Cardiac septum (tissue), 1 donor: ENCODE results near the gene SLC43A1. TPM values are rescaled to one million over a fixed set of nuclear protein-coding genes. Genes with fewer than 3 reads are reported as not detected.

ENCODE experiments used
- DNase-seq: peaks from one replicate; pipeline ENCODE4 v3.0.0-alpha.2; 2020; ENCODE audit warnings: low spot score
- intact Hi-C: fragments of 100-400 bp; cut with DNase I; formaldehyde crosslinking; loops from one replicate; pipeline ENCODE4 v1.14.0; 2022
- total RNA-seq: library from RNA; stranded (reverse); fragmentation: NEBNext Ultra II Directional; extraction: Animal tissue kit (Norgen Biotek cat#: 25700); gene quantifications from one replicate; pipeline ENCODE4 v1.2.1, GENCODE V29; 2021
- donor health status: DM: no; HTN: no; CAD: no.

SLC43A1 gene
- total RNA-seq, 1 donor from 2014 or later = 2.0 TPM

GRCh38 chr11:57530596-57531507 lies 15.3 kb upstream of the SLC43A1 start, which contains the start of gene TIMM10:
TSS of gene TIMM10 (minus strand) at chr11:57530754. CDS start at chr11:57530189, 565 bp downstream.
- intact Hi-C loops = loop anchor here (5.0 kb wide), 1 partner anchor 194 kb away; the partner anchor contains the start of genes P2RX3 and SSRP1
- peak; percentile 98 for DNase-seq

DNA sequence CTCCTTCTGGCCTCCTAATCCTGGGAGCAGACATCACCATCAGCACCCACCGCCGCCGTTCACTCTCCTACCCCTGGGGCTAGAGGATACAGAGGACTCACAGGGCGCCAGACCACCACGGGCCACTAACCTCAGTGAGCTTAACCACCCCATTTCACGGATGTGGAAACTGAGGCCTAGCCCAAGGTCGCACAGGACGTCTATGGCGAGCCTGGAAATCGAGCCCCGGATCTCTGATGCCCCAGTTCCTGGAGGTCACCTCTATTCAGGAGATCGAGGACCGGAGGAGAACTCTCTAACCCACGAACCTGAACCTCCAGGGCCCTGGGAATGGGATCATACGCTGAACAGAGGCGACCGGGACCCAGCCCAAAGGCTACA lies 14.7 kb upstream of the SLC43A1 start:
- DNase-seq = no peak
- intact Hi-C loops = loop anchor here (5.0 kb wide), 1 partner anchor 193 kb away; the partner anchor contains the start of genes P2RX3 and SSRP1

DNA sequence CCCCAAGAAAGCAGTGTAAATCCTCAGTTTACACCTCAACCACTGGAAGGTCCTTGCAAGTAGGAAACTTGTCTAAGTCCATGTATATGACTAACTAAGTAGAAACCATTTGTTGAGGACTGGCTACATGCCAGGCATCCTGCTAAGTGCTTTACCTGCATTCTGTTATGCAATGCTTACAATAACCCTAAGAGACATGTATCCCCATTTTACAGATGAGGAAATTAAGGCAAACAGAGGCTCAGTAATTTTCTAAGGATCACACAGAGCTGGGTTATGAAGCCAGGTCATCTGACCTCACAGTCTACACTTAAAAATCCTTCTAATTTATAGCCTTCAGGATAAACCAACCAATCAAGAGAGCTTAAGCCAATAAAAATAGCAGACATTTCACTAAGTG lies 13.5 kb upstream of the SLC43A1 start:
- DNase-seq = no peak
- intact Hi-C loops = loop anchor here (5.0 kb wide), 1 partner anchor 182 kb away; no protein-coding TSS in a partner anchor

GRCh38 chr11:57527056-57527631 lies 11.6 kb upstream of the SLC43A1 start:
- peak; percentile 83 for DNase-seq
- intact Hi-C loops = loop anchor here (1.0 to 5.0 kb wide), 3 partner anchors 34 to 180 kb away; no protein-coding TSS in a partner anchor

GRCh38 chr11:57523419-57523818 lies 7.9 kb upstream of the SLC43A1 start:
- DNase-seq = no peak
- intact Hi-C loops = no loop called here

DNA sequence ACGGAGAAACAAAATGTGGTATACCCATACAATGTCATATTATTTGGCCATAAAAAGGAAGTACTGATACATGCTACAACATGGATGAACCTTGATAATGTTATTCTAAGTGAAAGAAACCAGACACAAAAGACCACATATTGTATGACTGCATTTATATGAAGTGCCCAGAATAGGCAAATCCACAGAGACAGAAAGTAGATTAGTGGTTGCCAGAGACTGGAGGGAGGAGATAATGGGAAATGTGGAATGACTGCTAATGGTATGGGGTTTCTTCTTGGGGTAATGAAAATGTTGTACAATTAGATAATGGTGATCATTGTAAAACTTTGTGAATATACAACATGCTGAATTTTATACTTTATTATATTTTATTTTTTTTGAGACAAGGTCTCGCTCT lies 5.6 kb upstream of the SLC43A1 start:
- intact Hi-C loops = no loop called here
- no peak for DNase-seq

DNA sequence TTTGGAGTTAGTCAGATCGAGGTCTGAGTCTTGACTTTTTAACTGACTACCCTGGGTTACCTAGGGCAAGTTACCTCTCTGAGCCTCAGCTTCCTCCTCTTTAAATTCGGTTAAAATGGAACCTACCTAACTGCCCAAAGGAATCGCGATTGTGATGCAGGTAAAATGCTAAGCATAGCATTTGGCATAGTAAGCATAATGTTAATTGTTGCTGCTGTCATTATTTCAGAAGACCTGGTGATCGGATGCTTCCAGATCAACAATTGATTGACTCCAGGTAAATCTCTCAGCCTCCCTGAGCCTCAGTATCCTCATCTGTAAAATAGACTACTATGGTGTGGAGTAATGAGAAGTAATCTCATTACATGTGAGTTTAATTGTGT lies 550 bp upstream of the SLC43A1 start:
- intact Hi-C loops = no loop called here
- DNase-seq = no peak

GRCh38 chr11:57514538-57515331 lies 767 bp downstream of the SLC43A1 start:
- intact Hi-C loops = no loop called here
- DNase-seq = peak; percentile 86

DNA sequence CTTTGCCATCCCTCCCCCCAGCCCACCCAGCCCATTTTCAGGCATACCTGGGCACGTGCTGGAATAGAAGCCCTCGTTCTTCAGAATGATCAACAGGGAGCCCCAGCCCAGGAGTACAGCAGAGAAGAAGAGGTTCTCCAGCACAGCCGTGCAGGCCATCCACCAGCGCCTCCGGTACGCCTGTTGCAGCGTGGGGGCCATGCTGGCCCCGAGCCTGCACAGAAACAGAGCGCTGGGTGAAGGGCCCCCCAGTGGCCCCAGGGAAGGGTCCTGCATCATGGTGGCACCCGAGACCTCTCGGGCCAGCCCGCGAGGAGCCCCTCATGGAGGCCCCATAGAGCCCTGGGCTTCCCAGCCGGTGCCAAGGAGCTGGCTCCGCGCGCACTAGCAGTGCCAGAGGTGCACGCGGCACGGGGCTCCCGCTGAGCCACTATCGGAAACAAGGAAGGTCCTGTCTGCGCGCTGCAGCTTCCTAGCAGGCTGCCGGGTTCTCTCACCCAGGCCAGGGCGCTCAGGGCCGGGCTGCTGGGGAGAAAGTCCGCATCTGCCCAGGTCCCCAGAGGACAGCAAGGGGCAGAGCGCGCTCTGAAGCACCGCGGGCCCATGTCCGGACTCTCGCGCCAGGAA lies 1.5 kb downstream of the SLC43A1 start:
- DNase-seq = peak; percentile 80
- intact Hi-C loops = no loop called here

DNA sequence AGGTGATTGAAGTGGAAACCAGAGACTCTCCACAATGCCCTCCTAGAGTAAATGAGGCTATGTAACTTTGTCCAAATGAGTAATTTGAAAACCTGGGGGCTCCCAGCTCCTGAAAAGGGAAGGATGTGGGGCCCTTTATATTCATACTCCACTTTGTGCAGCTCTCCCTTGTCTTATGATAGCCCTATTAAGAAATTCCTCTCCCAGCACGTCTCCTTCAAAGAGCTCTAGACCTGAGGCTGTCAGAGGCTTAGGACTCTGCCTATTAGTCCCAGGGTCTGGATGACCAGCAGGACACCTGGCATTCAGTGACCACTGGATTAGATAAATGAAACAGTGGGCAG lies 2.1 kb downstream of the SLC43A1 start:
- DNase-seq = no peak
- intact Hi-C loops = no loop called here

DNA sequence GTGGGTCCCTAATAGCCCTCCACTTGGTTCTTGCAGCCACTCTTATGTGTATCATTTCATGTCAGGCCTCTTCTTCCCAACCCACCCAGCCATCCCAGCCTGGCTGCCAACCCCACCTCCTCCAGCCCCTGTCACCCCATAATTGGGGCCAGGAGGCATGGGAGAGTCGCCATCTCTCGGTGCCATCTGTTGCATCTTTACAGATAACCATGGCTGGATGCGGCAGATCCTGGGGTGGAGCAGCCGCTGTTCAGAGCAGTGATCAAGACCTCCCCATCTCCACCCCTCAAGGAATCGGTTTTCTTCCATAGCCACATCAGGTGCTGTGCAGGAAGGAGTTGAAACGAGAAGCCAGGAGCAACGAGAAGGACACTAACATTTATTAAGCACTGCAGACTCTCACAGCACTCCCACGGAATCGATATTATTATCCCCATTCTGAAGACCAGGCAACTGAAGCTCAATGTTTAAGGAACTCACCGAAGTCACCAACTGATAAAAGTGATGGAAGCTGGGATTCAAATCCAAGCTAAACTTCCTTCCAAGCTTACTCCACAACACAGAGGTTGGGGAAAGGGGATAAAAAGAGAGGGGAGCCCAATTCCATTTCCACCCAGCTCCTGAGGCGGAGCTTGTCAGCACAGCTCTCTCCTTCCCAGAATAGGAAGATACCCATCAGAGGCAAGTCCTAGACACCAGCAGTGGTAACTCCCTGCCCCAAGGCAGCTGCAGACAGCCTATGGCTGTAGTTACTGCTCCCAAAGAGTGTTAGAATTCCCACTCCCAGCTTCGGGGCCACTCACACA lies 2.7 kb downstream of the SLC43A1 start:
- intact Hi-C loops = no loop called here
- no peak for DNase-seq

GRCh38 chr11:57511741-57512430 lies 3.6 kb downstream of the SLC43A1 start:
- intact Hi-C loops = no loop called here
- DNase-seq = no peak

GRCh38 chr11:57508341-57509170 lies 6.9 kb downstream of the SLC43A1 start:
- intact Hi-C loops = no loop called here
- no peak for DNase-seq

DNA sequence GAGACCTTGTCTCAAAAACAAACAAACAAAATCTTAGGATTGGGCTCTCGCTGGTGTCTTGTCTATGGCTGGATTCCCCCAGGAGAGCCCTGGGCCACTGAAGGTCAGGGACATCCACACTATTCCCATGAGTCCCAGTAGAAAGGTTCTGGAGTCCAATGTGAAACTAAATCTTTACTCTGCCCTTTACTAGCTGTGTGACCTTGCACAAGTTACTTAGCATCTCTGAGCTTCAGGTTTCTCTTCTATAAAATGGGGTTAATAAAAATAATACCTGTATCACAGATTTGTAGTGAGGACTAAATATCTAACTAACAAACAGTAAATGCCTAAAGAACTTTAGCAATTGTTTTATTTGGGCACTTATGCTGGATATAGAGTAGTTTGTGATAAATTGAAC lies 9.0 kb downstream of the SLC43A1 start:
- intact Hi-C loops = no loop called here
- DNase-seq = no peak

GRCh38 chr11:57504511-57504910 lies 11.0 kb downstream of the SLC43A1 start:
- intact Hi-C loops = no loop called here
- no peak for DNase-seq

GRCh38 chr11:57502870-57503269 lies 12.6 kb downstream of the SLC43A1 start:
- intact Hi-C loops = no loop called here
- DNase-seq = no peak

GRCh38 chr11:57502376-57502775 lies 13.1 kb downstream of the SLC43A1 start:
- intact Hi-C loops = no loop called here
- no peak for DNase-seq
